Calu3 (cell line): ENCODE results near the gene CPSF7. TPM values are rescaled to one million over a fixed set of nuclear protein-coding genes. Genes with fewer than 3 reads are reported as not detected.

Source experiments
- BruUV-seq: library from RNA; stranded (reverse); fragments of 400-500 nt; replicated peaks from 2 replicates; lab custom pipeline; 2021; lab: Mats Ljungman, UMichigan
- CTCF ChIA-PET: fragments of 300-600 bp; sonication (Branson Sonifier 250); formaldehyde crosslinking; loops from one replicate; lab custom pipeline; 2022; ENCODE audit warnings: antibody characterized with exemption; lab: Charles Lee
- DNase-seq: peaks from one replicate; pipeline ENCODE4 v3.0.0; 2022
- H3K27ac Mint-ChIP-seq: one replicate; pipeline ENCODE4 v1.8.0; 2022; ENCODE audit warnings: mixed read lengths; ENCODE audit not compliant: unreplicated experiment
- H3K27me3 Mint-ChIP-seq: one replicate; pipeline ENCODE4 v1.8.0; 2022; ENCODE audit warnings: mixed read lengths; ENCODE audit not compliant: unreplicated experiment
- H3K36me3 Mint-ChIP-seq: one replicate; pipeline ENCODE4 v1.8.0; 2022; ENCODE audit warnings: mild to moderate bottlenecking, moderate library complexity, mixed read lengths; ENCODE audit not compliant: insufficient read depth, unreplicated experiment
- H3K4me1 Mint-ChIP-seq: one replicate; pipeline ENCODE4 v1.8.0; 2022; ENCODE audit warnings: mild to moderate bottlenecking, low read depth, mixed read lengths; ENCODE audit not compliant: unreplicated experiment
- H3K4me3 Mint-ChIP-seq: one replicate; pipeline ENCODE4 v1.8.0; 2022; ENCODE audit warnings: mild to moderate bottlenecking, low read depth, moderate library complexity, mixed read lengths; ENCODE audit not compliant: unreplicated experiment
- H3K9me3 Mint-ChIP-seq: one replicate; pipeline ENCODE4 v1.8.0; 2022; ENCODE audit warnings: low read depth, mixed read lengths; ENCODE audit not compliant: unreplicated experiment
- intact Hi-C: fragments of 100-400 bp; cut with micrococcal nuclease; formaldehyde crosslinking; loops from one replicate; pipeline ENCODE4 v1.10.0; 2022; ENCODE audit not compliant: unreplicated experiment
- total RNA-seq: library from RNA; stranded (reverse); gene quantifications from 2 replicates; pipeline ENCODE4 v1.2.3, GENCODE V29; 2022
- TF ChIP-seq, protein P1 (sequence below): fragments of 200-600 bp; IDR thresholded peaks from one replicate; pipeline ENCODE4 v1.8.0; 2022; ENCODE audit warnings: antibody characterized with exemption; ENCODE audit not compliant: unreplicated experiment

Gene CPSF7
- total RNA-seq, 1 experiment from 2014 or later: 96.3 TPM

- no peaks in the 10 kb centered on the region for H3K27me3 Mint-ChIP-seq
- no peak overlapping the region for H3K4me3 Mint-ChIP-seq
- no peak for DNase-seq
- peaks cover 17% of the 10 kb centered on the region for H3K36me3 Mint-ChIP-seq
- TF ChIP-seq, protein P1, sequence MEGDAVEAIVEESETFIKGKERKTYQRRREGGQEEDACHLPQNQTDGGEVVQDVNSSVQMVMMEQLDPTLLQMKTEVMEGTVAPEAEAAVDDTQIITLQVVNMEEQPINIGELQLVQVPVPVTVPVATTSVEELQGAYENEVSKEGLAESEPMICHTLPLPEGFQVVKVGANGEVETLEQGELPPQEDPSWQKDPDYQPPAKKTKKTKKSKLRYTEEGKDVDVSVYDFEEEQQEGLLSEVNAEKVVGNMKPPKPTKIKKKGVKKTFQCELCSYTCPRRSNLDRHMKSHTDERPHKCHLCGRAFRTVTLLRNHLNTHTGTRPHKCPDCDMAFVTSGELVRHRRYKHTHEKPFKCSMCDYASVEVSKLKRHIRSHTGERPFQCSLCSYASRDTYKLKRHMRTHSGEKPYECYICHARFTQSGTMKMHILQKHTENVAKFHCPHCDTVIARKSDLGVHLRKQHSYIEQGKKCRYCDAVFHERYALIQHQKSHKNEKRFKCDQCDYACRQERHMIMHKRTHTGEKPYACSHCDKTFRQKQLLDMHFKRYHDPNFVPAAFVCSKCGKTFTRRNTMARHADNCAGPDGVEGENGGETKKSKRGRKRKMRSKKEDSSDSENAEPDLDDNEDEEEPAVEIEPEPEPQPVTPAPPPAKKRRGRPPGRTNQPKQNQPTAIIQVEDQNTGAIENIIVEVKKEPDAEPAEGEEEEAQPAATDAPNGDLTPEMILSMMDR: no peak
- CTCF ChIA-PET: no interaction called here
- BruUV-seq: no TSS peak
- no peaks in the 10 kb centered on the region for H3K9me3 Mint-ChIP-seq
- intact Hi-C loops: no loop called here
- H3K27ac Mint-ChIP-seq: no peak overlapping the region
- H3K4me1 Mint-ChIP-seq: no peaks in the 10 kb centered on the region
These were observed 56.9 kb downstream of the CPSF7 start for GRCh38 chr11:61372659-61373420.

GRCh38 chr11:61370349-61371005 lies 59.3 kb downstream of the CPSF7 start:
- CTCF ChIA-PET: interaction anchor here (0.8 kb wide), 1 partner anchor 9 kb away, joined by 3 read pairs; the partner anchor contains the start of genes CYB561A3 and TMEM138
- no peaks in the 10 kb centered on the region for H3K4me1 Mint-ChIP-seq
- H3K27ac Mint-ChIP-seq: no peak overlapping the region
- no TSS peak for BruUV-seq
- DNase-seq: no peak
- no peak overlapping the region for H3K4me3 Mint-ChIP-seq
- TF ChIP-seq, protein P1: no peak
- H3K36me3 Mint-ChIP-seq: peaks cover 33% of the 10 kb centered on the region
- intact Hi-C loops: no loop called here
- no peaks in the 10 kb centered on the region for H3K27me3 Mint-ChIP-seq
- H3K9me3 Mint-ChIP-seq: no peaks in the 10 kb centered on the region

GRCh38 chr11:61369372-61370348 lies 60.1 kb downstream of the CPSF7 start:
- TF ChIP-seq, protein P1: no peak
- CTCF ChIA-PET: interaction anchor here (0.8 kb wide), 1 partner anchor 8 kb away, joined by 3 read pairs; the partner anchor contains the start of genes CYB561A3 and TMEM138
- DNase-seq: no peak
- intact Hi-C loops: no loop called here
- Mint-ChIP-seq H3K9me3 (no peaks in the 10 kb centered on the region), H3K27me3 (no peaks in the 10 kb centered on the region), H3K4me1 (no peaks in the 10 kb centered on the region), H3K27ac (no peak overlapping the region), H3K36me3 (peaks cover 35% of the 10 kb centered on the region), H3K4me3 (no peak overlapping the region)
- BruUV-seq: no TSS peak

- Mint-ChIP-seq H3K27me3 (no peaks in the 10 kb centered on the region), H3K4me3 (no peak overlapping the region), H3K9me3 (no peaks in the 10 kb centered on the region), H3K4me1 (no peaks in the 10 kb centered on the region), H3K36me3 (peaks cover 35% of the 10 kb centered on the region), H3K27ac (no peak overlapping the region)
- TF ChIP-seq, protein P1: no peak
- intact Hi-C loops: no loop called here
- no TSS peak for BruUV-seq
- CTCF ChIA-PET: no interaction called here
- DNase-seq: no peak
These were observed 61.1 kb downstream of the CPSF7 start for GRCh38 chr11:61368646-61369045.
